Measurements from ENCODE around the gene PLA2G4A.

Gene PLA2G4A

DNA sequence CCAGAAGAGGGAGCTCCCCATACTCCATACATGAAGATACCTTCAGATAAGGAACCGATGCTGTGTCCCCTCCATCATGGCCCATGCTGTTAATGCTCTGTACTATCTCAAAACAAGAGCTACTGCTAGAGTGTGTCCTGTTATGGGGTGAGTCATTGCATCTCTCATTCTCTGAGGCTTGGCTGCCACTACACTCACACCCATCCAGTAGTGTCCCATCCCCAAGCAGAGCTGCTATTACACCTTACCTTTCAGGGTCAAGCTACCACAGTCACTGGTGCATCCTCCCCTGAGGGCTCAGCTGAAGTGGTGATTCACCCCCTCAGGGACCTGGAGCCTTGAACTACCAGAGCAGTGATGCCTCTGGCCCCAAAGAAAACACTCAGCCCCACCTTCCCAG, 198.5 kb downstream of the PLA2G4A start:
- DNase-seq (ENCODE audit: low read depth in 2 of 2): no peak

DNA sequence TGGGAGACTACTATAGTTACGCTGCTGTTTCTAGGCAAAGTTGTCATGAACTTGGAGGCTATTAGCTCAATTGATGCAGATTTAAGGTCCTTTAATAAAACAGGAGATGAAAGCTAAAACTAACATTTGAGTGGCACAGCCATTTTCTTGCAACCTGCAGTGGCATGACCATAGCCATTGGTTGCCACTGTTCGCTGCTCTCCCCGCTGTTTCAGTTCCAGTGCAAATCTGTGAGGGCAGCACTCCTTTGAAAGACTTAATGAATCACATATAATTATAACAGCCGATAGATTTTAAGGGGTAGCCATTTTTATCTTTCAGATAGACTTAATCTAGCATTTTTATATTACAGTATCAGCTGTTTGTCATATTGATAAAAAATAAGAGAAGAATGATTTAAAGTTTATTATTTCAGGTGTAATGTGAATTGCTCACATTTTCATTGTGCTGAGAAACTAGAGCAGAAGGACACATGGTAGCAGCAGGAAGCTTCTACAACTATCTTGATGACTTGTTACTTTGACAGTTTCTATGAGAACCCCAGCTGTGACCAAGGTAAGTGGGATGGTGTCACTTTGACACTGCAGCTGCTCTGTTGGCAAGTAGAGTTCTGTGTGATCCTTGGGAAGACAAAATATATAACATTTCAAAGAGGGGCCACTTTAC, 203.7 kb downstream of the PLA2G4A start:
- DNase-seq (ENCODE audit: low read depth in 2 of 2): no peak

DNA sequence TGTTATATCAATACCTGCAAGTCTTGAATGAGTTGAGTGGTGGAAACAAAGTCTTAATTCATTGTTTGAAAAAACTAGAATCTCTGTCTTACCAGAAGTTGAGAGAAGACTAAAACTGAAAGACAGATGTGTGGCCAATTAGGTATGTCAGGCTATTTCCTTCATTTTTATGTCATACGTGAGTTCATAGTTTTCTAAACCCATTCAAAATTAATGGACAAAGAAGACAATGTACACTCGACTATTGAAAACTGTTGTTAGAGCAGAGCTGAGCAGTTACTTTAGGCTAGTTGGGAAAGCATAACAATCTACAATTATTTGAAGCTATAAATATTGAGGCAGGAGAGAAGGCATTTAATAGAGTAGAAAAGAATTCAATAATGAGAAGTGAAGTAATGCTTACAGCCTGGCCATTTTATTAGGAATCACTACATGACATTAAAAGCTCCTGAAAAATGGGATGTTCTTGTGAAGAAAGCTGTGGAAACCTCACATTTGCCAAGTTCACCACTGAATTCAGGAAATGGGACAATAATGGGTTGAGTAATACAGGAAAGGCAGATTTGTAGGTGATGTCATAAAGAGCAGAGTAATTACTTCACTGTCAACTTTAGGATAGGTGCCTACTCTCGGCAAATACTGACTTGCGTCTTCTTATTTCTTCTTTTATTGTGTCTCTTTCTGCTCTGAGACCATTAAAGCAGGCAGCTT, 204.4 kb downstream of the PLA2G4A start:
- no peak for DNase-seq (ENCODE audit: low read depth in 2 of 2)

DNA sequence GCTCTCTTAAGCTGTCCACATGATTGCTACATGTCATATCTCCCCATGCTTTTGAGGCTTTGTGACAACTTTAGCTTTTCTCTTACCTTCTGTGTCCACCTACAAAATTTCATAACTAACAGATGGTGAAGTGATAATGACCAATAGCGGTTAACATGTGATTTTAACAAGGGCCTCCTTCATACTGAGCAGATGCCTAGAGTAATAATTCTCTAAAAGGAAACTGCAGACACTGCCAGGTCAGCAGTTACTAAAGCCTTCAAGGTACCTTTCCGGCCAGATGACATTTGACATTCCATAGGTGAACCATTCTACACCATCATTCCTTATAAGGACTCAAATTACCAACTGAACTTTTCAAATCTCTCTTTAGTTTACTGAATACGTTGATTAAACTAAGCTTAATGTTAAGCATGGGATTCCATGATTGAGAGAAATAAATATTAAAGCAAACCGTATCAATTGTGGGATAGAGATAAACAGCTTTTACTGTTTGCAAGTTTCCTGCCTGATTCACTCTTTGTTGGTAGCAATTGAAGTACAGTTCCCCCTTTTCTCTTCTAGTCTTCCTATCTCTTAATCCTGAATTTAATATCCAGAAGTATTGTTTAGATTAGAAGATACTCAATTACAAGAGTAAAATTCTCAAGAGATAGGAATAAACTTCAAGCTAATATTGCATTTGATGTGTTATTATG, 205.1 kb downstream of the PLA2G4A start:
- no peak for DNase-seq (ENCODE audit: low read depth in 2 of 2)

DNA sequence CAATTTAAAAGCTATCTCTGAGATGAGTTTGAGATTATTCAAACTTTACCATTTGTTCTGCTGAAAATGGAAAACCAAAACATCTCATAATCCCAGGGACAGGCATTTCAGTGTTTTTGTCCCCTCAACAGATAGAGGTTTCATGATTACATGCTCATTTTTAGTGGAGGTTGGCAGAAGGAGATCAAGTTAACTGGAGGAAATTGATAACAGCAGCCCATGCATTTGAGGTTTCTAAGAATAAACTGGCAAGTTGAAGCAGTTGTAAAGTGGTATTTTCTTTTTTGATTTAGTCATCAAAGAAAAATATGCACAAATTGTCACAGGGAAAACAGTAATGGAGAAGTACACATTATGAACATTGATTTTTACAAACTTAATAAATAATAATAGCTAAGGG, 205.8 kb downstream of the PLA2G4A start:
- DNase-seq (ENCODE audit: low read depth in 2 of 2): no peak

DNA sequence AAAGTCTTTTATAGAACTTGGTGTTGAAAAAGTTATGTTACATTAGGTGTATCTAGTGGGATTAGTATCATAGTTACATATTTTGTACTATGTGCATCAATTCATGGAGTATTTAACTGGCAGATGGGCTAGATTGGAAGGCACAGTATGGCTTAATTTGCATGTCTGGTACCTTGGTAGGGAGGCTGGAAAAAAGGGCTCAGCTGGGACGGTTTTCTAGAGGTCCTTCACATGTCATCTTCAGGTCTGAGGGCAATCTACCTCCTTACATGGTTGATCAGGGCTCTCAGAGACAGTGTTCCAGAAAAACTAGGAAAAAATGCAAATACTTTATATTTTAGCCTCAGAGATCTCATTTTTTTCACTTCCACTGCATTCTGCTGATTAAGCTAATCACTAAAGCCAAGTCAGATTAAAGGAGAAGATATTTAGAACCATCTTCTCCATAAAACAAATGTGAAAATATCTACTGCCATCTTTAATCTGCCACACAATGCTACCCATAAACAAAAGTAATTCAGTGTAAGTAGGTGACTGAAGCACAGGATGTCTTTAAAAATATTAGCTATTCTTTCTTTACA, 209.3 kb downstream of the PLA2G4A start:
- no peak for DNase-seq (ENCODE audit: low read depth in 2 of 2)
